NCI-H1930 (cell line): Measurements from ENCODE around the gene CYP4F3.
"Not testable (repeated sequence)": the region's sequence is repeated elsewhere in the genome, so short reads cannot be mapped to it uniquely, and the experiment has no call there.

Source experiments
- DNase-seq, 2 experiments: peaks; one replicate each; lab custom pipeline; 2025; lab: John Stamatoyannopoulos, UW

The CYP4F3 gene

GRCh38 chr19:15629003-15629880 is 11.5 kb upstream of the CYP4F3 start:
- peak in 1 of 2 experiments; percentile 62 for DNase-seq

- DNase-seq = no peak
These were observed 8.9 kb upstream of the CYP4F3 start for GRCh38 chr19:15631817-15632216.

GRCh38 chr19:15633082-15633835 is 7.4 kb upstream of the CYP4F3 start:
- no peak for DNase-seq

- no peak for DNase-seq
These were observed 6.6 kb upstream of the CYP4F3 start for GRCh38 chr19:15634105-15634504.

- no peak for DNase-seq
These were observed 5.5 kb upstream of the CYP4F3 start for GRCh38 chr19:15635016-15635805.

- DNase-seq = no peak
These were observed 4.7 kb upstream of the CYP4F3 start for GRCh38 chr19:15636026-15636425.

GRCh38 chr19:15639596-15639995 is 1.1 kb upstream of the CYP4F3 start:
- DNase-seq = no peak

GRCh38 chr19:15640904-15641597 is 354 bp downstream of the CYP4F3 start:
- no peak for DNase-seq

GRCh38 chr19:15641901-15642491 is 1.3 kb downstream of the CYP4F3 start:
- no peak for DNase-seq

GRCh38 chr19:15642807-15643206 is 2.1 kb downstream of the CYP4F3 start:
- no peak for DNase-seq

- DNase-seq = no peak
These were observed 2.7 kb downstream of the CYP4F3 start for GRCh38 chr19:15643387-15643786.

GRCh38 chr19:15644066-15644741 is 3.5 kb downstream of the CYP4F3 start:
- DNase-seq = no peak

- DNase-seq = no peak
These were observed 4.1 kb downstream of the CYP4F3 start for GRCh38 chr19:15644816-15645215.

- DNase-seq = no peak
These were observed 8.8 kb downstream of the CYP4F3 start for GRCh38 chr19:15649526-15649925.

GRCh38 chr19:15650123-15650522 is 9.4 kb downstream of the CYP4F3 start:
- not testable (repeated sequence) for DNase-seq

- DNase-seq = no peak
These were observed 11.1 kb downstream of the CYP4F3 start for GRCh38 chr19:15651791-15652190.

GRCh38 chr19:15652559-15653278 is 12.0 kb downstream of the CYP4F3 start:
- DNase-seq = no peak

- DNase-seq = no peak
These were observed 15.8 kb downstream of the CYP4F3 start for GRCh38 chr19:15656467-15656866.

- no peak for DNase-seq
These were observed 22.6 kb downstream of the CYP4F3 start for GRCh38 chr19:15663247-15663646.

GRCh38 chr19:15666186-15666585 is 25.5 kb downstream of the CYP4F3 start:
- DNase-seq = no peak
